GM21360 (cell line): ENCODE measurements around the gene PIK3R5.
"Not testable (repeated sequence)": the region's sequence is repeated elsewhere in the genome, so short reads cannot be mapped to it uniquely, and the experiment has no call there.

Source experiments
- ATAC-seq: cut with Tn5 transposase; IDR thresholded peaks from one replicate; pipeline ENCODE4 v1.9.1; 2021; ENCODE audit warnings: mild to moderate bottlenecking, moderate library complexity; ENCODE audit not compliant: unreplicated experiment

Gene PIK3R5

GRCh38 chr17:8861495-8862181, 103.9 kb downstream of the PIK3R5 start:
- no peak for ATAC-seq

DNA sequence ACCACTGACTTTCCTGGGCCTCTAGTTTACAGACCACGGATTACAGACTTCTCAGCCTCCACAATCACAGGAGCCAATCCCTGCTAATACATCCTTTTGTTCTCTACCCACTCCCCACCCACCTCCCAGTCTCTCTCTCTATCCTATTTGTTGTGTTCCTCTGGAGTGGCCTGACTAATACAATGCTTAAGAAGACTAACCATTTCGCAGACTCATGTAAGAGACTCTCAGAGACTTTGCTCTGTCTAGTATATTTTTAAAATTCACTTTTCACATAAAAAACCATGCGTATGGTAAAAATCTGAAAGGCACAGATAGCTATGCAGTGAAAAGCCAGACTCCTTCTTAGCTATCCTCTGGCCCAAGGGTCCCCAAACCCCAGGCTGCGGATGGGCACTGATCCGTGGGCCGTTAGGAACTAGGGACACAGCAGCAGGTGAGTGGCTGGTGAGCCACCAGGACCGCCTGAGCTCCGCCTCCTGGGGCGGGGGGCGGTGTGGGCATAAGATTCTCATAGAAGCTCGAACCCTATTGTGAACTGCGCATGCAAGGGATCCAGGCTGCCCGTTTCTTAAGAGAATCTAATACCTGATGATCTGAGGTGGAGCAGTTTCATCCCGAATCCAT, 105.6 kb downstream of the PIK3R5 start:
- no peak for ATAC-seq

DNA sequence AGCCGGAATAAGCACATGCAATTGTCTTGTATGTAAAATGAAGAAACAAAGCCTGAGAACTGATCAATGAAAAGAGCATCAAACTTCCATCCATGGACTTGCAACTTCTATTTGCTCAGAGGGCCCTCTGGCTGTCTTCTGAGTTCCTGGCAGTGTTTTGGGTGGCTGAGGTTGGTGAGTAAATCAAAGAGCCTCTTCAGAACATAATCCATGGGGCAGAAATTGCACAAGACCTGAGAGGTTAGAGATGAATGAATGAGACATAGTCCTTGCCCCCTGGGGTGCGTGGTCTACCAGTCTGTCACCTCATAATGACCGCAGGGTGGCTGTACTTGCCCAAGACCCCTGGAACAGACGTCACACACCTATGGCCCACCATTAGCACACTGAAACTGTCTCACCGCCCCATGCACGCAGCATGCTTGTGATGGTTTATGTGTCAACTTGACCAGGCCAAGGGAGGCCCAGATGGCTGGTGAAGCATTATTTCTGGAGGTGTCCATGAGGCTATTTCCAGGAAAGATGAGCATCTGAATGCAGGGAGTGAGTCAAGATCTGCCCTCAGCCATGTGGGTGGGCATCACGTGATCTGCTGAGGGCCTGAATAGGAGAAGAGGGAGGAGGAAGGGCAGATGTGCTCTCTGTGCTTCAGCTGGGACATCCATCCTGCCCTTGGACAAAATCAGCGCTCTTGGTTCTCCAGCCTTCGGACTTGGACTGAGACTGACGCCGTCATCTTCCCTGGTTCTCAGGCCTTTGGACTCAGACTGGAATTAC, 106.3 kb downstream of the PIK3R5 start:
- no peak for ATAC-seq

DNA sequence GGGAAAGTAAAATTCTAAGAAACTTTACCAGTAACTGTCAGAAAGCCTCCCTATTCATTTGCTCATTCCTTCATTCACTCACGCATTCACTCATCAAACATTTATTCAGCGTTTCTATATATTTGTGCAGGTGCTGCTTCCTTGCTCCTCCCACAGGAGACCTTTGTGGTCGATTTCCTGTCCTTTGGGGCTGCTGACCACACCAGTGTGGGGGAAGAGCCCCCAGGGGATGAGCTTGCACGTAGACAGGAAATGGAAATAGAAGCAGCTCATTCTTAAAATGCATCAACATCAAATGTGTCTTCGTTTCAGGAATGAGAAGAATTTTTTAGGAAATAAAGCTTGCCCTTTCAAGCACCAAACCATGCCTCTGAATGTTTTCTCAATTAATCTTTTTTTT, 107.6 kb downstream of the PIK3R5 start:
- no peak for ATAC-seq

GRCh38 chr17:8856869-8857575, 108.5 kb downstream of the PIK3R5 start:
- no peak for ATAC-seq

GRCh38 chr17:8856205-8856603, 109.3 kb downstream of the PIK3R5 start:
- not testable (repeated sequence) for ATAC-seq

DNA sequence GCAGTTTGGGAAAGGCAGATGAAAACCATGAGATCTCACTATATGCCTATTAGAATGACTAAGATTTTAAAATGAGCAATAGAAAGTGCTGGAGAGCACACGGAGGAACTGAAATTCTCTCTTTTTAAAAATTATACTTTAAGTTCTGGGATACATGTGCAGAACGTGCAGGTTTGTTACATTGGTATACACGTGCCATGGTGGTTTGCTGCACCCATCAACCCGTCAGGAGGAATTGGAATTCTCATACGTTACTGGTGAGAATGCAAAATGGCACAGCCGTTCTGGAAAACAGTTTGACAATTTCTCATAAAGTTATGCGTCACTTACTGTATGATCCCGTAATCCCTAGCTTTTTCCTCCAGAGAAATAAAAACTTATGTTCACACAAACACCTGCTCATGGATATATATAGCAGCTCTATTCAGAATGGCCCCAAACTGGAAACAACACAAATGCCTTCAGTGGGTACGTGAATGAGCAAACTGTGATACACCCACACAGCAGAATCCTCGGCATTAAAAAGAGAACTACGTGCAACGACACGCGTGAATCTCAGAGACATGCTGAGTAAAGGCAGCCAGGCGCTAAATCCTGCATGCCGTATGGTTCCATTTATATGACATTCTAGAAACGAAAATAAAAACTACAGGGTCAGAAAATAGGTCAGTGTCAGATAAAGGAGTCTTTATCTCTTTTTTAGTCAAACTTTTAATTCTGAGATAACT, 109.9 kb downstream of the PIK3R5 start:
- peak; percentile 44 for ATAC-seq

DNA sequence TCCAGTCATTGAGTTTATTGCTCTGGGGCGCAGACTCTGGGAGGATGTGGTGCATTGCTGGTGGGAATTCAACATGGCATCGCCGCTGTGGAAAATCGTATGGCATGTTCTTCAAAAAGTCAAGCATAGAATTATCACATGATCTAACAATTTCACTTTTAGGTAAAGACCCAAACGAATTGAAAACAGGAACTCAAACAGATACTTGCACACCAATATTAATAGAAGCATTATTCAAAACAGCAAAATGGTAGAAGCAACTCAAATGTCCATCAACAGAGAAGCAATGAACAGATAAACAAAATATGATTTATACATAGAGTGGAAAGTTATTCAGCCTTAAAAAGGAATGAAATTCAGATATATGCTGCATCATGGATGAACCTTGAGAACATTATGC, 113.9 kb downstream of the PIK3R5 start:
- ATAC-seq: no peak

GRCh38 chr17:8849311-8850041, 116.0 kb downstream of the PIK3R5 start:
- ATAC-seq: no peak

DNA sequence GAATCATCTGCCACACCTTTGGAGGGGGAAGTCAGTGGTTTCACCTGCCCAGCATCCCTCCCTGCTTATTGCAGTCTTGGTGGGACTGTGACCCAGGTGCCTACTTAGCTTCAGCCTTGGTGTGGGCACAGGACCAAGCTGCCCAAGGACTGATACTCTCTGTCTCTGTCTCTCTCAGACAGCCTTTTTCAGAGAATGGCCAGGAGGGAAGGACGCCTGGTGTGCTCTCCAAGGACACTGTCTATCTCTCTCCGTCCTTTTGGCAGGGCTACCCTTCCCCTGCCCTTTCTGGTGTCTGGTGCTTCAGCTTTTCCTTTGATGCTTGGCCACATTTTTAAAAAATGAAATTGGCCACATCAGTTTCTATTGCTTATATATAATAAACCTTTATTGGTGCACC, 117.6 kb downstream of the PIK3R5 start:
- ATAC-seq: no peak

DNA sequence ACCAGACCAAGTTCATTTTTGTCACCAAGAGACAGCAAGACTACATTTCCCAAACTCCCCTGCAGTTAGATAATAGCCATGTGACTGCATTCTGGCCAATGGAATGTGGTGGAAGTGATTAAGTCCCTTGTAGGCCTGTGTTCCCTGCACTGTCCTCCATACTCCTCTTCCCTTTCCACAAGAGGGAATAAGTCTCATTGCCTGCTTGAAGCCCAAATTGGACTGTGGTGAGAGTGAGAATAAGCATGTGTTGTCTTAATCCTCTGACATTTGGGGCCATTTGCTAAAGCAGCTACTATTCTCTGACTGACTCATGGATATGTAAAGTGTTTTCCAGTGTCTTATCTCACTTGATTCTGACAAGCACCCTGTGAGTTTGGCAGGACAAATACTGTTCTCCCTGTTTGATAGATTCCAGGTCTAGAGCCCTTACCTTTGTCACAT, 118.7 kb downstream of the PIK3R5 start:
- no peak for ATAC-seq

DNA sequence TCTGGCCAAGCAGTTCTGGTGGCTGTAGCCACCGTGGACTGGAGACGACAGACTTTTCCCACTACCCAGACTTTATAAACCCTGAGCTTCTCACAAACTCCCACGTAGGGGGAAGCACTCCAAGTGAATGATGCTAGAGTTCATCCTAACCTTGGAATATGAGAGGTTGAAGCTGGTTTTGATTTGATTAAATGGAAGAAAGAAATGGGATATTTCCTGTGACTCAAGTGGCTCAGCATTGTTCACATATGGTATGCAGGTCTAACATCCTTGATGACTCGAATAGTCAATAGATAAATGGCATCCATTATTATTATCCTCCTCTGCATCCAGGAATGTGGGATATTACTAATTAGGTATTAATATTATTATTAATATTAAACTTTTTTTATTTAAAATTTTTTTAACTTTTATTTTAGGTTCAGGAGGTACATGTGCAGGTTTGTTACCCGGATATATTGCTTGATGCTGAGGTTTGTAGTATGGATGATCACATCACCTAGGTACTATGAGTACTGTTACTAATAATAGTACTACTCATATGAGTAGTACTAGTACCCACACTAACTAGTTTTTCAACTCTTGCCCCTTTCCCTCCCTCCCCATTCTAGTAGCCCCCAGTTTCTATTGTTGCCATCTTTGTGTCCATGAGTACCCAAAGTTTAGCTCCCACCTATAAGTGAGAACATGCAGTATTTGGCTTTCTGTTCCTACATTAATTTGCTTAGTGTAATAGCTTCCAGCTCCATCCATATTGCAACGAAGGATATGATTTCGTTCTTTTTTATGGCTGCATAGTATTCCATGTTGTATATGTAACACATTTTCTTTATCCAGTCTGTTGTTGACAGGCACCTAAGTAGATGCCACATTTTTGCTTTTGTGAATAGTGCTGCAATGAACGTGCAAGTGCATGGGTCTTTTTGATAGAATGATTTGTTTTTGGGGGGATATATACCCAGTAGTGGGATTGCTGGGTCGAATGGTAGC, 121.0 kb downstream of the PIK3R5 start:
- ATAC-seq: no peak

DNA sequence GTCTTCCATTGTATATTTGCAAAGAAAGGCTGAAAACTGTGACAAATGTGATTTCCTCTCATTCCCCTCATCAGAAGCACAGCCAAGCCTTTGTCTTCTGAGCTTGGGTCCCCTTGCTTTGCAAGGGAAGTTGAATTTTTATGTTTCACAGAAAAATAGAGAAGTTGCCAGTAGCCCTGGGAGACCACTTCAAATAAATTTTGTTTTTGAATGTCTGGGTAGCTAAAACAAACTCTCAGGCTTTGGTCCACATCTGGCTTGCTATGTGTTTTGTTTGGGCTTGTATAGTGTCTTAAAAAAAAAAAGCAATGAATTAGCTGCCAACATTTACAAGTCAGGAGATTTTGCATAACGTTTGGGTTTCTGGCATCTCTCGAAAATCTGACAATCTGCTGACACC, 122.2 kb downstream of the PIK3R5 start:
- ATAC-seq: no peak

GRCh38 chr17:8841844-8842243, 123.7 kb downstream of the PIK3R5 start:
- no peak for ATAC-seq

DNA sequence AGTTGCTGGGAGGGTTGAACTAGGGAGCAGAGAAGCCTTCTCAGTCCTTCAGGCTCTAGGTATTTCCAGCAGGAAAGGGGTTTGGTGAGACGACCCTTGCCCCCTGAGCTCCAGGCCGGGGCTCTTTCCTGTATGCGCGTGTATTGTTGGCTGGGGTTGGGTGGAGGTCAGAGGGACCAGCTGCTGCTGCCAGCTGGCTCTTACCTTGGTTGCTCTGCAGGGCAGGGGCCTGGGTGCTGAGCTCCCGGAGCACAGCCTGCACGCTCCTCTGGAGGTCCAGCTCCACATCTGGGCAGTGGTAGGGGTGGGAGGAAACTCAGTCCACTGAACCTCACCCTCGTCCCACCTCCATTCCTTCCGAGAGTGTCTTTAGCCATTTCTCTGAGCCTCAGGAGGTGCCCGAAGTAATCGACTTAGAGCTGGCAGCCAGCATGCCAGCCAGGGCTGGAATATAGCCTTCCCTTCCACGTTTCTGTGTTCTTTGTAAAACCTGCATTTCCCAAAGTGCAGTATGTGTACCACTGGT, 126.0 kb downstream of the PIK3R5 start:
- no peak for ATAC-seq

GRCh38 chr17:8838551-8839095, 126.9 kb downstream of the PIK3R5 start:
- no peak for ATAC-seq

GRCh38 chr17:8837563-8838075, 127.9 kb downstream of the PIK3R5 start:
- ATAC-seq: no peak
